Spinal cord (tissue), 10 donors: ENCODE data around the gene PUM2. TPM values are rescaled to one million over a fixed set of nuclear protein-coding genes. Genes with fewer than 3 reads are reported as not detected.
A peak's percentile ranks its signal among the peaks of the same experiment; 100 is the strongest.
"Not testable (repeated sequence)": the region's sequence is repeated elsewhere in the genome, so short reads cannot be mapped to it uniquely, and the experiment has no call there.

Experiments
- DNase-seq, 6 donors: peaks; one replicate each; pipeline versions ENCODE4 v3.0.0 to v3.0.0-alpha.2; 2013 to 2015; ENCODE audit warnings: low spot score in 6 of 6, low read depth in 4 of 6
- H3K27ac ChIP-seq: one replicate; pipeline ENCODE4 v1.5.1; 2013; ENCODE audit warnings: low read depth, low read length, control low read depth
- H3K27me3 ChIP-seq: one replicate; pipeline ENCODE4 v1.6.1; 2013; ENCODE audit warnings: low read length; ENCODE audit not compliant: control insufficient read depth, insufficient read depth
- H3K36me3 ChIP-seq: one replicate; pipeline ENCODE4 v1.6.1; 2013; ENCODE audit warnings: low read length; ENCODE audit not compliant: control insufficient read depth, insufficient read depth
- H3K4me1 ChIP-seq: one replicate; pipeline ENCODE4 v1.6.1; 2013; ENCODE audit warnings: low read length; ENCODE audit not compliant: control insufficient read depth, insufficient read depth
- H3K4me3 ChIP-seq: one replicate; pipeline ENCODE4 v1.5.1; 2013; ENCODE audit warnings: low read depth, low read length, control low read depth
- H3K9me3 ChIP-seq: one replicate; pipeline ENCODE4 v1.6.1; 2013; ENCODE audit warnings: low read length; ENCODE audit not compliant: control insufficient read depth, insufficient read depth
- WGBS: methylation state at CpG from one replicate; pipeline ENCODE4 v1.1.5; 2013; ENCODE audit warnings: missing lambda C conversion rate; ENCODE audit not compliant: insufficient coverage; 5-methylcytosine and 5-hydroxymethylcytosine counted together
- polyA plus RNA-seq, 2 donors: library from polyadenylated mRNA; unstranded; fragments of 120-200 nt; gene quantifications; one replicate each; pipeline ENCODE4 v1.2.1, GENCODE V29; 2013; ENCODE audit not compliant: insufficient read length in 2 of 2
- total RNA-seq, 2 donors: library from RNA; depleted of rRNA in 1 of 2; stranded (reverse); fragments of 120-200 nt in 1 of 2; fragments of >200 nt in 1 of 2; gene quantifications; one replicate each; pipeline versions ENCODE4 v1.2.3 to v1.2.4, GENCODE V29; 2013 to 2014
- donor health status: healthy.

Gene PUM2
- total and polyA plus RNA-seq, 4 donors = 51.8 to 105 (median 66.8) TPM

GRCh38 chr2:20281876-20282275 lies 68.8 kb downstream of the PUM2 start:
- Histone ChIP-seq H3K27ac (no peak overlapping the region), H3K9me3 (no peaks in the 10 kb centered on the region), H3K4me3 (no peak overlapping the region), H3K4me1 (peaks cover 6% of the 10 kb centered on the region), H3K27me3 (no peaks in the 10 kb centered on the region), H3K36me3 (no peaks in the 10 kb centered on the region)
- DNase-seq = no peak
- 50% methylated on average over 1 of the region's 2 CpGs for WGBS

- H3K4me3 ChIP-seq = no peak overlapping the region
- H3K27ac ChIP-seq = no peak overlapping the region
- no CpG with 5 or more reads among the region's 4 CpGs for WGBS
- H3K4me1 ChIP-seq = no peaks in the 10 kb centered on the region
- peak in 1 of 6 donors; percentile 32 for DNase-seq
- no peaks in the 10 kb centered on the region for H3K27me3 ChIP-seq
- peaks cover 6% of the 10 kb centered on the region for H3K36me3 ChIP-seq
- H3K9me3 ChIP-seq = no peaks in the 10 kb centered on the region
Observed at GRCh38 chr2:20273042-20273441, 77.6 kb downstream of the PUM2 start.

GRCh38 chr2:20268317-20268716 lies 82.3 kb downstream of the PUM2 start:
- H3K4me3 ChIP-seq, H3K27me3 ChIP-seq, DNase-seq, H3K27ac ChIP-seq, H3K36me3 ChIP-seq, H3K9me3 ChIP-seq, H3K4me1 ChIP-seq: not testable (repeated sequence)
- no CpG with 5 or more reads among the region's 6 CpGs for WGBS

GRCh38 chr2:20267529-20267928 lies 83.1 kb downstream of the PUM2 start:
- no peak for DNase-seq

GRCh38 chr2:20264629-20265028 lies 86.0 kb downstream of the PUM2 start:
- Histone ChIP-seq H3K4me3 (no peak overlapping the region), H3K27me3 (no peaks in the 10 kb centered on the region), H3K27ac (no peak overlapping the region), H3K9me3 (no peaks in the 10 kb centered on the region), H3K4me1 (no peaks in the 10 kb centered on the region), H3K36me3 (peaks cover 8% of the 10 kb centered on the region)
- DNase-seq = no peak
- WGBS = no CpG with 5 or more reads among the region's 2 CpGs

More at GRCh38 chr2:20267529-20267928, 83.1 kb downstream of the PUM2 start:
- Histone ChIP-seq H3K27ac (no peak overlapping the region), H3K4me1 (no peaks in the 10 kb centered on the region), H3K36me3 (peaks cover 6% of the 10 kb centered on the region), H3K27me3 (no peaks in the 10 kb centered on the region), H3K9me3 (no peaks in the 10 kb centered on the region), H3K4me3 (no peak overlapping the region)
- WGBS = no CpG with 5 or more reads among the region's 2 CpGs

GRCh38 chr2:20257411-20257810 lies 93.2 kb downstream of the PUM2 start:
- Histone ChIP-seq H3K27ac (no peak overlapping the region), H3K4me3 (no peak overlapping the region), H3K27me3 (no peaks in the 10 kb centered on the region), H3K4me1 (no peaks in the 10 kb centered on the region), H3K9me3 (no peaks in the 10 kb centered on the region), H3K36me3 (peaks cover 18% of the 10 kb centered on the region)
- WGBS = no CpG with 5 or more reads among the region's 1 CpG
- DNase-seq = no peak

GRCh38 chr2:20254731-20255130 lies 95.9 kb downstream of the PUM2 start:
- Histone ChIP-seq H3K27ac (no peak overlapping the region), H3K27me3 (no peaks in the 10 kb centered on the region), H3K9me3 (no peaks in the 10 kb centered on the region), H3K36me3 (peaks cover 12% of the 10 kb centered on the region), H3K4me1 (no peaks in the 10 kb centered on the region), H3K4me3 (no peak overlapping the region)
- no CpG with 5 or more reads among the region's 4 CpGs for WGBS
- DNase-seq = no peak

GRCh38 chr2:20250436-20250835 lies 100.2 kb downstream of the PUM2 start:
- Histone ChIP-seq H3K9me3 (no peaks in the 10 kb centered on the region), H3K27ac (no peak overlapping the region), H3K27me3 (no peaks in the 10 kb centered on the region), H3K4me3 (no peak overlapping the region), H3K36me3 (peaks cover 18% of the 10 kb centered on the region), H3K4me1 (no peaks in the 10 kb centered on the region)
- DNase-seq = no peak

GRCh38 chr2:20249170-20249569 lies 101.5 kb downstream of the PUM2 start:
- H3K27me3 ChIP-seq = no peaks in the 10 kb centered on the region
- H3K36me3 ChIP-seq = peaks cover 17% of the 10 kb centered on the region
- no peaks in the 10 kb centered on the region for H3K4me1 ChIP-seq
- H3K4me3 ChIP-seq = no peak overlapping the region
- no peak for DNase-seq
- H3K27ac ChIP-seq = no peak overlapping the region
- H3K9me3 ChIP-seq = no peaks in the 10 kb centered on the region
- WGBS = 90% methylated on average over 3 of the region's 6 CpGs

GRCh38 chr2:20247084-20247483 lies 103.6 kb downstream of the PUM2 start:
- WGBS = 100% methylated on average over 1 of the region's 1 CpG
- no peaks in the 10 kb centered on the region for H3K9me3 ChIP-seq
- no peaks in the 10 kb centered on the region for H3K27me3 ChIP-seq
- H3K4me1 ChIP-seq = peaks cover under 1% of the 10 kb centered on the region
- no peak for DNase-seq
- no peak overlapping the region for H3K27ac ChIP-seq
- no peak overlapping the region for H3K4me3 ChIP-seq
- H3K36me3 ChIP-seq = peaks cover 9% of the 10 kb centered on the region
